ENCODE results near the gene CHRNA5.

CHRNA5 gene

GRCh38 chr15:78640527-78641101 lies 75.3 kb downstream of the CHRNA5 start:
- no peak for DNase-seq

- DNase-seq = no peak
Measured at GRCh38 chr15:78641102-78641748, 75.9 kb downstream of the CHRNA5 start, which contains the start of gene CHRNB4. CHRNB4 (minus strand) TSS chr15:78641210; CDS start chr15:78641133, 77 bp downstream.

- no peak for DNase-seq
Measured at GRCh38 chr15:78641749-78642275, 76.5 kb downstream of the CHRNA5 start.

GRCh38 chr15:78642331-78642730 lies 77.0 kb downstream of the CHRNA5 start:
- no peak for DNase-seq
